ENCODE measurements around the gene B3GALT4. TPM values are rescaled to one million over a fixed set of nuclear protein-coding genes. Genes with fewer than 3 reads are reported as not detected.

The B3GALT4 gene
- total and polyA plus RNA-seq, 2 of the 13 experiments (the other 11 are each of a cell fraction or from before 2014, with no cell fraction given) = 0.04 to 0.27 TPM

- TF ChIP-seq ZNF766 (CRISPR knock-in tag; IDR thresholded peaks at IDR 0.05; ENCODE audit: borderline replicate concordance) (no peak), ARID5B (CRISPR knock-in tag; IDR thresholded peaks at IDR 0.05) (0 out of 2 replicates have a peak, but pooled peaks have one; percentile 17), IKZF1 (IDR thresholded peaks at IDR 0.05) (no peak), ZNF619 (CRISPR knock-in tag; IDR thresholded peaks at IDR 0.05) (peak; percentile 26), KLF13 (CRISPR knock-in tag; IDR thresholded peaks at IDR 0.05) (no peak; the same call in 1 of the 2 replicates), NONO (IDR thresholded peaks at IDR 0.05) (no peak), NONO (CRISPR knock-in tag; conservative IDR thresholded peaks at IDR 0.05) (peak; percentile 65; the same call in 1 of the 2 replicates), RERE (CRISPR knock-in tag; IDR thresholded peaks at IDR 0.05; ENCODE audit: low read depth) (no peak), ZNF142 (CRISPR knock-in tag; IDR thresholded peaks at IDR 0.05) (no peak), CBX1 (IDR thresholded peaks at IDR 0.05; ENCODE audit: low read depth) (no peak), DMTF1 (CRISPR knock-in tag; IDR thresholded peaks at IDR 0.05) (no peak)
These were observed 37.0 kb downstream of the B3GALT4 start, which contains the start of gene TAPBP (continued) for GRCh38 chr6:33313709-33314514.
